Progenitor cell of endocrine pancreas (in vitro differentiated cells): ENCODE results near the gene NMBR. TPM values are rescaled to one million over a fixed set of nuclear protein-coding genes. Genes with fewer than 3 reads are reported as not detected.
"Not testable (repeated sequence)": the region's sequence is repeated elsewhere in the genome, so short reads cannot be mapped to it uniquely, and the experiment has no call there.

Experiments used
- DNase-seq: peaks from one replicate; pipeline ENCODE4 v3.0.0; 2021; ENCODE audit warnings: low spot score; ENCODE audit not compliant: unreplicated experiment
- H3K27ac Mint-ChIP-seq: 2 replicates; pipeline ENCODE4 v1.8.0; 2021; ENCODE audit warnings: mild to moderate bottlenecking, moderate library complexity, mixed read lengths
- H3K27me3 Mint-ChIP-seq: 2 replicates; pipeline ENCODE4 v1.8.0; 2021; ENCODE audit warnings: mixed read lengths
- H3K36me3 Mint-ChIP-seq: 2 replicates; pipeline ENCODE4 v1.8.0; 2022; ENCODE audit warnings: mixed read lengths; ENCODE audit not compliant: insufficient read depth
- H3K4me1 Mint-ChIP-seq: 2 replicates; pipeline ENCODE4 v1.8.0; 2021; ENCODE audit warnings: low read depth, mixed read lengths
- H3K4me3 Mint-ChIP-seq: 2 replicates; pipeline ENCODE4 v1.8.0; 2021; ENCODE audit warnings: low read depth, mild to moderate bottlenecking, moderate library complexity, mixed read lengths
- H3K9me3 Mint-ChIP-seq: 2 replicates; pipeline ENCODE4 v1.8.0; 2021; ENCODE audit warnings: low read depth, mixed read lengths
- CTCF ChIP-seq: fragments of 200-600 bp; sonication (generic); IDR thresholded peaks from one replicate; pipeline ENCODE4 v1.5.0; 2021; ENCODE audit warnings: antibody characterized with exemption, mild to moderate bottlenecking; ENCODE audit not compliant: unreplicated experiment
- total RNA-seq: library from RNA; stranded (reverse); gene quantifications from 2 replicates; pipeline ENCODE4 v1.2.1, GENCODE V29; 2021

The NMBR gene
- total RNA-seq, 1 donor from 2014 or later, result 0.74 TPM

GRCh38 chr6:142068416-142068815 is 78.5 kb downstream of the NMBR start:
- no peak overlapping the region for H3K27ac Mint-ChIP-seq
- H3K9me3 Mint-ChIP-seq, result peaks cover 6% of the 10 kb centered on the region
- TF ChIP-seq CTCF, result no peak
- no peaks in the 10 kb centered on the region for H3K27me3 Mint-ChIP-seq
- no peak overlapping the region for H3K4me3 Mint-ChIP-seq
- no peak for DNase-seq
- no peaks in the 10 kb centered on the region for H3K4me1 Mint-ChIP-seq
- no peaks in the 10 kb centered on the region for H3K36me3 Mint-ChIP-seq

GRCh38 chr6:142062861-142063260 is 84.1 kb downstream of the NMBR start:
- DNase-seq, H3K4me1 Mint-ChIP-seq, H3K9me3 Mint-ChIP-seq, H3K27ac Mint-ChIP-seq, H3K4me3 Mint-ChIP-seq, H3K27me3 Mint-ChIP-seq, H3K36me3 Mint-ChIP-seq: not testable (repeated sequence)

- H3K4me3 Mint-ChIP-seq, result no peak overlapping the region
These were observed 88.2 kb downstream of the NMBR start for GRCh38 chr6:142058551-142059290.

GRCh38 chr6:142055219-142055618 is 91.7 kb downstream of the NMBR start:
- Mint-ChIP-seq H3K36me3 (no peaks in the 10 kb centered on the region), H3K9me3 (peaks cover 27% of the 10 kb centered on the region), H3K4me1 (peaks cover 7% of the 10 kb centered on the region), H3K27me3 (no peaks in the 10 kb centered on the region), H3K4me3 (no peak overlapping the region), H3K27ac (no peak overlapping the region)
- DNase-seq, result no peak
- no peak for TF ChIP-seq CTCF

More at GRCh38 chr6:142058551-142059290, 88.2 kb downstream of the NMBR start:
- H3K4me1 Mint-ChIP-seq, result peaks cover 11% of the 10 kb centered on the region
- H3K36me3 Mint-ChIP-seq, result no peaks in the 10 kb centered on the region
- no peak overlapping the region for H3K27ac Mint-ChIP-seq
- H3K9me3 Mint-ChIP-seq, result no peaks in the 10 kb centered on the region
- no peak for TF ChIP-seq CTCF
- no peak for DNase-seq
- no peaks in the 10 kb centered on the region for H3K27me3 Mint-ChIP-seq

GRCh38 chr6:142051404-142051803 is 95.5 kb downstream of the NMBR start:
- Mint-ChIP-seq H3K4me1 (peaks cover 4% of the 10 kb centered on the region), H3K4me3 (no peak overlapping the region), H3K36me3 (no peaks in the 10 kb centered on the region), H3K27ac (no peak overlapping the region), H3K9me3 (peaks cover 27% of the 10 kb centered on the region), H3K27me3 (no peaks in the 10 kb centered on the region)
- TF ChIP-seq CTCF, result no peak
- no peak for DNase-seq

GRCh38 chr6:142048593-142048980 is 98.3 kb downstream of the NMBR start:
- no peak overlapping the region for H3K4me3 Mint-ChIP-seq
- no peak for DNase-seq
- H3K36me3 Mint-ChIP-seq, result no peaks in the 10 kb centered on the region
- H3K9me3 Mint-ChIP-seq, result peaks cover 26% of the 10 kb centered on the region
- no peak for TF ChIP-seq CTCF
- H3K4me1 Mint-ChIP-seq, result no peaks in the 10 kb centered on the region
- H3K27me3 Mint-ChIP-seq, result no peaks in the 10 kb centered on the region
- H3K27ac Mint-ChIP-seq, result no peak overlapping the region
